ENCODE measurements around the gene SCFD1. TPM values are rescaled to one million over a fixed set of nuclear protein-coding genes. Genes with fewer than 3 reads are reported as not detected.

Gene SCFD1
- total RNA-seq, 1 experiment from 2014 or later, result 38.1 TPM

DNA sequence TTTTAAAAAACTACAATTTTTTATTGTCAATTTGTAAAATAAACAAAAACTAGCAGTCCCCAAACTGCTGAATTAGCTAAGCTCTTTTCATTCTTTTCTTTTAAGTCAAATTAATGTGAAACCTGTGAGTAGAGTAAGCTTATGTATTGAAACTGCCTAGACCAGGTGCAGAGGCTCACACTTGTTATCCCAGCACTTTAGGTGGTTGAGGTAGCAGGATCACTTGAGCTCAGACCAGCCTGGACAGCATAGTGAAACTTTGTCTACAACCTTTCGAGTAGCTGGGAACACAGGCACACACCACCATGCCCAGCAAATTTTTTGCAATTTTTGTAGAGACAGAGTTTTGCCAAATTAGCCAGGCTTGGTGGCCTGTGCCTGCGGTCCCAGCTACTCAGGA is 26.4 kb downstream of the SCFD1 start:
- Histone ChIP-seq H2AFZ (no peak overlapping the region), H3K4me3 (no peak overlapping the region), H3K36me3 (ENCODE audit: low read depth) (no peaks in the 10 kb centered on the region), H3K4me1 (replicated peaks; ENCODE audit: insufficient read depth) (no peaks in the 10 kb centered on the region), H3K79me2 (ENCODE audit: low read depth) (no peaks in the 10 kb centered on the region), H4K20me1 (ENCODE audit: insufficient read depth) (no peaks in the 10 kb centered on the region), H3K4me2 (no peak overlapping the region), H3K9me3 (ENCODE audit: insufficient read depth, low read depth) (no peaks in the 10 kb centered on the region), H3K27ac (no peak overlapping the region), H3K27me3 (ENCODE audit: insufficient read depth, low read depth) (no peaks in the 10 kb centered on the region), H3F3A (ENCODE audit: insufficient read depth, low read depth) (no peaks in the 10 kb centered on the region), H3K9me2 (ENCODE audit: insufficient read depth) (no peaks in the 10 kb centered on the region)
- intact Hi-C loops (cut with micrococcal nuclease; ENCODE audit: unreplicated experiment), result no loop called here
- TF ChIP-seq, protein P1, sequence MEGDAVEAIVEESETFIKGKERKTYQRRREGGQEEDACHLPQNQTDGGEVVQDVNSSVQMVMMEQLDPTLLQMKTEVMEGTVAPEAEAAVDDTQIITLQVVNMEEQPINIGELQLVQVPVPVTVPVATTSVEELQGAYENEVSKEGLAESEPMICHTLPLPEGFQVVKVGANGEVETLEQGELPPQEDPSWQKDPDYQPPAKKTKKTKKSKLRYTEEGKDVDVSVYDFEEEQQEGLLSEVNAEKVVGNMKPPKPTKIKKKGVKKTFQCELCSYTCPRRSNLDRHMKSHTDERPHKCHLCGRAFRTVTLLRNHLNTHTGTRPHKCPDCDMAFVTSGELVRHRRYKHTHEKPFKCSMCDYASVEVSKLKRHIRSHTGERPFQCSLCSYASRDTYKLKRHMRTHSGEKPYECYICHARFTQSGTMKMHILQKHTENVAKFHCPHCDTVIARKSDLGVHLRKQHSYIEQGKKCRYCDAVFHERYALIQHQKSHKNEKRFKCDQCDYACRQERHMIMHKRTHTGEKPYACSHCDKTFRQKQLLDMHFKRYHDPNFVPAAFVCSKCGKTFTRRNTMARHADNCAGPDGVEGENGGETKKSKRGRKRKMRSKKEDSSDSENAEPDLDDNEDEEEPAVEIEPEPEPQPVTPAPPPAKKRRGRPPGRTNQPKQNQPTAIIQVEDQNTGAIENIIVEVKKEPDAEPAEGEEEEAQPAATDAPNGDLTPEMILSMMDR (conservative IDR thresholded peaks at IDR 0.05), result no peak
- no peak for TF ChIP-seq EZH2 (IDR thresholded peaks at IDR 0.05; ENCODE audit: low read depth)
- ChIA-PET CTCF (no interaction called here), POLR2A (ENCODE audit: unreplicated experiment) (no interaction called here)
- DNase-seq, result no peak
- BruUV-seq (replicated peaks), result no TSS peak

DNA sequence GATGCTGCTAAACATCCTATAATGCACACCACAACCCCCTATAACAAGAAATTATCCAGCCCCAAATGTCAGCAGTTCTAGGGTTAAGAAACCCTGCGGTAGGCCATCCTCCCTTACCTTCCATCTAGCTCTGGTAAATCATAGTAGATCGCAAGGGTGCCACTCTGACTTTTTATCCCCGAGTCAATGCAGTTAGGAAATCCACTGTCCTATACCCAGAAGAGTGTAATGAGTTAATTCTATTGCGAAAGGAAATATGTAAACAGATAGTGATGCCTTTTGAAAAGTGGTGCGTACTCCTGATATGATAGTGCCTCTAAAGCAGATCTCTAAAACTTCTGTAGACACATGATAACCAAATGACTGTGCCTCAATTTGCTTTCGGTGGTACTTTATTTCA is 29.8 kb downstream of the SCFD1 start:
- H3K4me1 ChIP-seq (replicated peaks; ENCODE audit: insufficient read depth), result no peaks in the 10 kb centered on the region
- ChIA-PET CTCF (no interaction called here), POLR2A (ENCODE audit: unreplicated experiment) (no interaction called here)
- DNase-seq, result no peak
- H3K79me2 ChIP-seq (ENCODE audit: low read depth), result no peaks in the 10 kb centered on the region
- H3F3A ChIP-seq (ENCODE audit: insufficient read depth, low read depth), result no peaks in the 10 kb centered on the region
- H2AFZ ChIP-seq, result no peak overlapping the region
- no peaks in the 10 kb centered on the region for H3K9me3 ChIP-seq (ENCODE audit: insufficient read depth, low read depth)
- TF ChIP-seq EZH2 (IDR thresholded peaks at IDR 0.05; ENCODE audit: low read depth), result no peak
- TF ChIP-seq, protein P1 (conservative IDR thresholded peaks at IDR 0.05), result no peak
- H3K36me3 ChIP-seq (ENCODE audit: low read depth), result 0 out of 2 replicates have a peak, but pooled peaks cover 4% of the 10 kb centered on the region
- no peaks in the 10 kb centered on the region for H3K27me3 ChIP-seq (ENCODE audit: insufficient read depth, low read depth)
- intact Hi-C loops (cut with micrococcal nuclease; ENCODE audit: unreplicated experiment), result loop anchor here (10.0 kb wide), 1 partner anchor 1603 kb away; no protein-coding TSS in a partner anchor
- H4K20me1 ChIP-seq (ENCODE audit: insufficient read depth), result no peaks in the 10 kb centered on the region
- H3K4me2 ChIP-seq, result no peak overlapping the region
- no peak overlapping the region for H3K4me3 ChIP-seq
- no peaks in the 10 kb centered on the region for H3K9me2 ChIP-seq (ENCODE audit: insufficient read depth)
- no peak overlapping the region for H3K27ac ChIP-seq
- BruUV-seq (replicated peaks), result no TSS peak

DNA sequence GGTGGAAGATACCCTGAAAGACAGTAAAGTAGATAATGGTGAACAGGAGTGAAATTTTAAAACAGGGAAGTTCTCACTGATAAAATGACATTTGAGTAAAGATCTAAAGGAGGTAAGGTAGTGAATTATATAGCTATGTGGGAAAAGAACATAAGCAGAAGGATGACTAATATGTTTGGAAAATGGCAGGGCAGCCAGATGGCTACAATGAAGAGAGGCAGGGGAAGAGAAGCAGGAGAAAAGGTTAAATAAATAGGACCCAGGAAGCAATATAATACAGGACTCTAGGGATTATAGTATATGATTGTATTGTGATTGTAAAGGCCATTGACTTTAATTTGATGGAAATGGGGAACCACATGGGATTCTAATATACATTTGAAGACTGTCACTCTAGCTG is 33.0 kb downstream of the SCFD1 start:
- H3K36me3 ChIP-seq (ENCODE audit: low read depth), result peaks cover 7% of the 10 kb centered on the region; the same call in 1 of the 2 replicates
- H3K4me3 ChIP-seq, result no peak overlapping the region
- H3K4me2 ChIP-seq, result no peak overlapping the region
- ChIA-PET POLR2A (ENCODE audit: unreplicated experiment) (no interaction called here), CTCF (no interaction called here)
- no peaks in the 10 kb centered on the region for H3K27me3 ChIP-seq (ENCODE audit: insufficient read depth, low read depth)
- no peaks in the 10 kb centered on the region for H3K9me3 ChIP-seq (ENCODE audit: insufficient read depth, low read depth)
- H3F3A ChIP-seq (ENCODE audit: insufficient read depth, low read depth), result no peaks in the 10 kb centered on the region
- no peak overlapping the region for H3K27ac ChIP-seq
- TF ChIP-seq EZH2 (IDR thresholded peaks at IDR 0.05; ENCODE audit: low read depth), result no peak
- TF ChIP-seq, protein P1 (conservative IDR thresholded peaks at IDR 0.05), result no peak
- H3K4me1 ChIP-seq (replicated peaks; ENCODE audit: insufficient read depth), result no peaks in the 10 kb centered on the region
- no peaks in the 10 kb centered on the region for H3K79me2 ChIP-seq (ENCODE audit: low read depth)
- H2AFZ ChIP-seq, result no peak overlapping the region
- no peaks in the 10 kb centered on the region for H3K9me2 ChIP-seq (ENCODE audit: insufficient read depth)
- H4K20me1 ChIP-seq (ENCODE audit: insufficient read depth), result no peaks in the 10 kb centered on the region
- intact Hi-C loops (cut with micrococcal nuclease; ENCODE audit: unreplicated experiment), result loop anchor here (10.0 kb wide), 1 partner anchor 1600 kb away; no protein-coding TSS in a partner anchor
- no TSS peak for BruUV-seq (replicated peaks)
- DNase-seq, result no peak
